Type B pancreatic cell (in vitro differentiated cells): ENCODE results near the gene PLCH2. TPM values are rescaled to one million over a fixed set of nuclear protein-coding genes. Genes with fewer than 3 reads are reported as not detected.

ENCODE experiments used
- DNase-seq: peaks from one replicate; pipeline ENCODE4 v3.0.0; 2021; ENCODE audit warnings: mixed read lengths; ENCODE audit not compliant: unreplicated experiment; ENCODE audit errors: extremely low spot score
- H3K27ac Mint-ChIP-seq: 2 replicates; pipeline ENCODE4 v1.8.0; 2021; ENCODE audit warnings: mild to moderate bottlenecking, mixed read lengths
- H3K27me3 Mint-ChIP-seq: 2 replicates; pipeline ENCODE4 v1.8.0; 2021; ENCODE audit warnings: mixed read lengths
- H3K36me3 Mint-ChIP-seq: 2 replicates; pipeline ENCODE4 v1.8.0; 2021; ENCODE audit warnings: mixed read lengths
- H3K4me1 Mint-ChIP-seq: one replicate; pipeline ENCODE4 v1.8.0; 2021; ENCODE audit warnings: mixed read lengths; ENCODE audit not compliant: unreplicated experiment
- H3K4me3 Mint-ChIP-seq: 2 replicates; pipeline ENCODE4 v1.8.0; 2021; ENCODE audit warnings: mild to moderate bottlenecking, mixed read lengths
- H3K9me3 Mint-ChIP-seq: 2 replicates; pipeline ENCODE4 v1.8.0; 2021; ENCODE audit warnings: mixed read lengths
- total RNA-seq: library from RNA; stranded (reverse); gene quantifications from 2 replicates; pipeline ENCODE4 v1.2.1, GENCODE V29; 2021; ENCODE audit warnings: low replicate concordance
- TF ChIP-seq, protein P1 (sequence below): fragments of 200-600 bp; sonication (generic); conservative IDR thresholded peaks from 2 replicates; pipeline ENCODE4 v1.5.0; 2021; ENCODE audit warnings: antibody characterized with exemption, mild to moderate bottlenecking

Gene PLCH2
- total RNA-seq, 1 donor from 2014 or later: 0.82 TPM

- H3K4me1 Mint-ChIP-seq: no peaks in the 10 kb centered on the region
- no peak overlapping the region for H3K27ac Mint-ChIP-seq
- no peaks in the 10 kb centered on the region for H3K27me3 Mint-ChIP-seq
- no peaks in the 10 kb centered on the region for H3K36me3 Mint-ChIP-seq
- TF ChIP-seq, protein P1, sequence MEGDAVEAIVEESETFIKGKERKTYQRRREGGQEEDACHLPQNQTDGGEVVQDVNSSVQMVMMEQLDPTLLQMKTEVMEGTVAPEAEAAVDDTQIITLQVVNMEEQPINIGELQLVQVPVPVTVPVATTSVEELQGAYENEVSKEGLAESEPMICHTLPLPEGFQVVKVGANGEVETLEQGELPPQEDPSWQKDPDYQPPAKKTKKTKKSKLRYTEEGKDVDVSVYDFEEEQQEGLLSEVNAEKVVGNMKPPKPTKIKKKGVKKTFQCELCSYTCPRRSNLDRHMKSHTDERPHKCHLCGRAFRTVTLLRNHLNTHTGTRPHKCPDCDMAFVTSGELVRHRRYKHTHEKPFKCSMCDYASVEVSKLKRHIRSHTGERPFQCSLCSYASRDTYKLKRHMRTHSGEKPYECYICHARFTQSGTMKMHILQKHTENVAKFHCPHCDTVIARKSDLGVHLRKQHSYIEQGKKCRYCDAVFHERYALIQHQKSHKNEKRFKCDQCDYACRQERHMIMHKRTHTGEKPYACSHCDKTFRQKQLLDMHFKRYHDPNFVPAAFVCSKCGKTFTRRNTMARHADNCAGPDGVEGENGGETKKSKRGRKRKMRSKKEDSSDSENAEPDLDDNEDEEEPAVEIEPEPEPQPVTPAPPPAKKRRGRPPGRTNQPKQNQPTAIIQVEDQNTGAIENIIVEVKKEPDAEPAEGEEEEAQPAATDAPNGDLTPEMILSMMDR: no peak
- no peaks in the 10 kb centered on the region for H3K9me3 Mint-ChIP-seq
- no peak for DNase-seq
- no peak overlapping the region for H3K4me3 Mint-ChIP-seq
Measured at GRCh38 chr1:2475571-2475970, 518 bp upstream of the PLCH2 start.

- TF ChIP-seq, protein P1: no peak
- Mint-ChIP-seq H3K9me3 (no peaks in the 10 kb centered on the region), H3K27ac (no peak overlapping the region), H3K4me3 (no peak overlapping the region), H3K27me3 (no peaks in the 10 kb centered on the region), H3K4me1 (no peaks in the 10 kb centered on the region), H3K36me3 (no peaks in the 10 kb centered on the region)
- DNase-seq: no peak
Measured at GRCh38 chr1:2477309-2477708, 1.2 kb downstream of the PLCH2 start.

GRCh38 chr1:2477791-2478499 is 1.9 kb downstream of the PLCH2 start:
- DNase-seq: no peak
- H3K36me3 Mint-ChIP-seq: no peaks in the 10 kb centered on the region
- H3K9me3 Mint-ChIP-seq: no peaks in the 10 kb centered on the region
- no peak overlapping the region for H3K27ac Mint-ChIP-seq
- no peak overlapping the region for H3K4me3 Mint-ChIP-seq
- H3K4me1 Mint-ChIP-seq: no peaks in the 10 kb centered on the region
- H3K27me3 Mint-ChIP-seq: no peaks in the 10 kb centered on the region
- TF ChIP-seq, protein P1: no peak

GRCh38 chr1:2479186-2479585 is 3.1 kb downstream of the PLCH2 start:
- no peak overlapping the region for H3K4me3 Mint-ChIP-seq
- peaks cover 3% of the 10 kb centered on the region for H3K27me3 Mint-ChIP-seq
- H3K9me3 Mint-ChIP-seq: no peaks in the 10 kb centered on the region
- H3K36me3 Mint-ChIP-seq: no peaks in the 10 kb centered on the region
- TF ChIP-seq, protein P1: no peak
- no peak for DNase-seq
- H3K4me1 Mint-ChIP-seq: no peaks in the 10 kb centered on the region
- H3K27ac Mint-ChIP-seq: no peak overlapping the region

DNA sequence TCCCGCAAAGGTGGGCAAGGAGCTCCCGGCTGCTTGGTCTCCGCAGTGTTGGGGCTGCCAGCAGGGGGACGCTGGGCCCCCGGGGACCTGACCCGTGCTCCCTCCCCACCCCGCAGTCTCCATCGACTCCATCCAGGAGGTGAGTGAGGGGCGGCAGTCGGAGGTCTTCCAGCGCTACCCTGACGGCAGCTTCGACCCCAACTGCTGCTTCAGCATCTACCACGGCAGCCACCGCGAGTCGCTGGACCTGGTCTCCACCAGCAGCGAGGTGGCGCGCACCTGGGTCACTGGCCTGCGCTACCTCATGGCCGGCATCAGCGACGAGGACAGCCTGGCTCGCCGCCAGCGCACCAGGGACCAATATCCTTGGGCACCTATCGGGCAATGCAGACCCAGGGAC is 3.5 kb downstream of the PLCH2 start:
- H3K4me1 Mint-ChIP-seq: no peaks in the 10 kb centered on the region
- no peak overlapping the region for H3K27ac Mint-ChIP-seq
- no peak overlapping the region for H3K4me3 Mint-ChIP-seq
- no peak for DNase-seq
- H3K27me3 Mint-ChIP-seq: peaks cover 3% of the 10 kb centered on the region
- no peaks in the 10 kb centered on the region for H3K9me3 Mint-ChIP-seq
- TF ChIP-seq, protein P1: no peak
- H3K36me3 Mint-ChIP-seq: no peaks in the 10 kb centered on the region
